ENCODE measurements around the gene SCN1B.

The SCN1B gene

DNA sequence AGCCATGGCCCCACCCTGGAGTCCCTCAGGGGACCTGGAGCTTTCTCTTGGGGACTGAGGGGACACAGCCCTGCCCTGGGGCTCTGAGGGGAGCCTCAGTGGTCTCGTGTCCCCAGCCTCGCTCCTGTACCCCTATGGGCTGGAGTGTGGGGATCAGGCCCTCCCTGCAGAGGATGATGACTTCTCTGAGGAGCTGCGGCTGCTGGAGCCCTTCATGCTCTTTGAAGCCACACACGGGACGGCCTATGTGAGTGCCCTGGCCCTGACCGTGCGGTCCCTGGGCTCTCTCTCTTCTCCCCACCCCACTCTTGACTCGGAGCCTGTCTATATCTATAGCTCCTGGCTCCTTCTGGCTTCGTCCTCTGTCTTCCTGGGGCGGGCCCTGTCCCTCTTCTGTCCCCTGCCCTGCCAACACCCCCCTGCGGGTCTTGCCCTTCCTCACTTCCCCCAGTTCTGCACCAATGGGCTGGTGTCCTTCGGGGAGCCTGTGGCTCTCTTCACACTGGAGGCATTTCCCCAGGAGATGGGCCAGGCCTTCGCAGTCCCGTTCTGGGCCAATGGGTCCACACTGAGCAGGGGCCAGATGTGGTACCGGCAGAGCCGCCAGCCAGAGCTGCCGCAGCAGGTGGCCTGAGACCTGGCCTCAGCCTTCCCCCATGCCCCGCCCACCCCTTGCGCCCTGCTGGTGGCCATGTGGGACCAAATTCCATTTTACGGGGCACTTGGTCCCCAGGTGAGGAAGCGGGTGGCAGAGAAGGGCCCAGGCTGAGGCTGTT lies 44.3 kb downstream of the SCN1B start:
- Histone ChIP-seq H3K36me3 (replicated peaks) (no peaks in the 10 kb centered on the region), H3K4me3 (ENCODE audit: low read depth, low read length) (no peak overlapping the region), H3K27me3 (replicated peaks) (no peaks in the 10 kb centered on the region), H3K27ac (no peak overlapping the region)
- no peak for DNase-seq
- TF ChIP-seq, protein P1, sequence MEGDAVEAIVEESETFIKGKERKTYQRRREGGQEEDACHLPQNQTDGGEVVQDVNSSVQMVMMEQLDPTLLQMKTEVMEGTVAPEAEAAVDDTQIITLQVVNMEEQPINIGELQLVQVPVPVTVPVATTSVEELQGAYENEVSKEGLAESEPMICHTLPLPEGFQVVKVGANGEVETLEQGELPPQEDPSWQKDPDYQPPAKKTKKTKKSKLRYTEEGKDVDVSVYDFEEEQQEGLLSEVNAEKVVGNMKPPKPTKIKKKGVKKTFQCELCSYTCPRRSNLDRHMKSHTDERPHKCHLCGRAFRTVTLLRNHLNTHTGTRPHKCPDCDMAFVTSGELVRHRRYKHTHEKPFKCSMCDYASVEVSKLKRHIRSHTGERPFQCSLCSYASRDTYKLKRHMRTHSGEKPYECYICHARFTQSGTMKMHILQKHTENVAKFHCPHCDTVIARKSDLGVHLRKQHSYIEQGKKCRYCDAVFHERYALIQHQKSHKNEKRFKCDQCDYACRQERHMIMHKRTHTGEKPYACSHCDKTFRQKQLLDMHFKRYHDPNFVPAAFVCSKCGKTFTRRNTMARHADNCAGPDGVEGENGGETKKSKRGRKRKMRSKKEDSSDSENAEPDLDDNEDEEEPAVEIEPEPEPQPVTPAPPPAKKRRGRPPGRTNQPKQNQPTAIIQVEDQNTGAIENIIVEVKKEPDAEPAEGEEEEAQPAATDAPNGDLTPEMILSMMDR (IDR thresholded peaks at IDR 0.05; ENCODE audit: low read depth, low read length, missing control alignments), result no peak
- in situ Hi-C loops (cut with HindIII; ENCODE audit: low pct_ligation_motif_present, low sequenced_read_pairs), result no loop called here

DNA sequence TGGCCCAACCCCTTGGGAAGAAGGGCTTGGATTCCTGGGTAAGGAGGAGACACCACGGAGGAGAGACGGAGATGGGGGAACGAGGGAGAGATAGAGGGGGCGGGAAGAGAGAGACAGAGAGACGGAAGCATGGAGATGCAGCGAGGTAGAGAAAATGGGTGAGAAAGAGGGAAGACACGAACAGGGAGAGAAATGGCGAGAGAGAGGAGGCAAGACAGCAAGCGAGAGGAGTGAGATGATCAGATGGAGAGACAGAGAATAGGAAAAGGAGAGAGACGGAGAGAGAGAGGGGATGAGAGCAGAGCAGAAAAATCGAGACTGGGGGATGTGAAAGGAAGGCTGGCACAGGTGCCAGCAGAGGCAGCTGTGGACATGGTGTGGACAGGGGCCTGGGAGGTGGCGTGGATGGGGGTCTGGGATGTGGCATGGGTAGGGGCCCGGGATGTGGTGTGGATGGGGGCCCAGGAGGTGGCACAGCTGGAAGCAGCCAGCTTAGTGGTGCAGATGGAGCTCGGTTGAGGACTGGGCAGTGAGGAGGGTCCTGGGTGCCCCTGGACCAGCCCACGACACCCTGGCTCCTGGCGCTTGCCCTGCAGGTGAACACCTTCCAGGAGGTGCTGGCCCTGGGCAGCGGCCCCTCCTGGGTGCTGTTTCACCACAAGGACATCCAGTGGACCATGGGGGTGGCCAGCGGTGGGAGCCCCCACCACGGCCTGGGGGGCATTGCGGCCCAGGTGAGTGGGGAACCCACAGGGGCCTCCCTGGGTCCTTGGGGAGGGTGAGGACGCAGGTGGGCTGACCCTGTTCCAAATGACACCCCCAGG lies 45.1 kb downstream of the SCN1B start:
- Histone ChIP-seq H3K4me3 (ENCODE audit: low read depth, low read length) (no peak overlapping the region), H3K27me3 (replicated peaks) (no peaks in the 10 kb centered on the region), H3K36me3 (replicated peaks) (no peaks in the 10 kb centered on the region), H3K27ac (no peak overlapping the region)
- TF ChIP-seq, protein P1 (IDR thresholded peaks at IDR 0.05; ENCODE audit: low read depth, low read length, missing control alignments), result no peak
- in situ Hi-C loops (cut with HindIII; ENCODE audit: low pct_ligation_motif_present, low sequenced_read_pairs), result no loop called here
- DNase-seq, result no peak

DNA sequence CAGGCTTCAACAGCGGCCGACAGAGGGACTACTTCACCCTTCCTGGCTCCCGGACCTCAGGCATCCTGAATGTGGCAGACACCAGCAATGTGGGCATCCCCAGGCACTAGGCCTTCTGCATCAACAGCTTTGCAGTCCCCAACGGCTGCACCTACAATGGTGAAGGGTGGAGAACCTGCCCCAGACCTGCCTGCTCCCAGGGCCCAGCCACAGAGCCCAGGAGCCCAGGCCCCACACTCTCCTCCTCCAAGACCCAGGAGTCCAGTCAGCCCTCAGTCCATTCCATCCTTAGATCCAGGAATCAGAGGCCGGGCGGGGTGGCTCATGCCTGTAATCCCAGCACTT lies 45.7 kb downstream of the SCN1B start:
- TF ChIP-seq, protein P1 (IDR thresholded peaks at IDR 0.05; ENCODE audit: low read depth, low read length, missing control alignments), result no peak
- Histone ChIP-seq H3K36me3 (replicated peaks) (no peaks in the 10 kb centered on the region), H3K27me3 (replicated peaks) (no peaks in the 10 kb centered on the region), H3K27ac (no peak overlapping the region), H3K4me3 (ENCODE audit: low read depth, low read length) (no peak overlapping the region)
- in situ Hi-C loops (cut with HindIII; ENCODE audit: low pct_ligation_motif_present, low sequenced_read_pairs), result no loop called here
- no peak for DNase-seq

DNA sequence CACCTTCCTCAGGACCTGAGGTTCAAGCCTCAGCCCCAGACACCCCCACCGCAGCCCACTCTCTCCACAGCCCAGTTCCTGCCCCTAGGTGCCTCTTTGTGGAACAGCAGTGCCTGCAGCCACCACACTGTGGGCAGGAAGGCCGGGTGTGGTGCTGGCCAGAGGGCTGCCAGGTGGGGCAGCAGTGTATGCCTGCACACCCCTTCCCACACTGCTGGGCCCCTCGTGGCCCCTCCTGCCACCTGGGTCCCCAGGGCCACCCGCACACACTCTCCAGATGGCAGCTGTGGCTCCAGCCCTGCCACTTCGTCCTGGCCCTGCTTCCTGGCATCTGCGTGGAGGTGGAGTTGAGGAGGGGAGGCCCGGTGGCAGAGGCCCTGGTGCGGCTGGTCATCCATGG lies 46.4 kb downstream of the SCN1B start:
- no peaks in the 10 kb centered on the region for H3K36me3 ChIP-seq (replicated peaks)
- no peak overlapping the region for H3K27ac ChIP-seq
- no peaks in the 10 kb centered on the region for H3K27me3 ChIP-seq (replicated peaks)
- in situ Hi-C loops (cut with HindIII; ENCODE audit: low pct_ligation_motif_present, low sequenced_read_pairs), result no loop called here
- DNase-seq, result no peak
- no peak overlapping the region for H3K4me3 ChIP-seq (ENCODE audit: low read depth, low read length)
- TF ChIP-seq, protein P1 (IDR thresholded peaks at IDR 0.05; ENCODE audit: low read depth, low read length, missing control alignments), result no peak

DNA sequence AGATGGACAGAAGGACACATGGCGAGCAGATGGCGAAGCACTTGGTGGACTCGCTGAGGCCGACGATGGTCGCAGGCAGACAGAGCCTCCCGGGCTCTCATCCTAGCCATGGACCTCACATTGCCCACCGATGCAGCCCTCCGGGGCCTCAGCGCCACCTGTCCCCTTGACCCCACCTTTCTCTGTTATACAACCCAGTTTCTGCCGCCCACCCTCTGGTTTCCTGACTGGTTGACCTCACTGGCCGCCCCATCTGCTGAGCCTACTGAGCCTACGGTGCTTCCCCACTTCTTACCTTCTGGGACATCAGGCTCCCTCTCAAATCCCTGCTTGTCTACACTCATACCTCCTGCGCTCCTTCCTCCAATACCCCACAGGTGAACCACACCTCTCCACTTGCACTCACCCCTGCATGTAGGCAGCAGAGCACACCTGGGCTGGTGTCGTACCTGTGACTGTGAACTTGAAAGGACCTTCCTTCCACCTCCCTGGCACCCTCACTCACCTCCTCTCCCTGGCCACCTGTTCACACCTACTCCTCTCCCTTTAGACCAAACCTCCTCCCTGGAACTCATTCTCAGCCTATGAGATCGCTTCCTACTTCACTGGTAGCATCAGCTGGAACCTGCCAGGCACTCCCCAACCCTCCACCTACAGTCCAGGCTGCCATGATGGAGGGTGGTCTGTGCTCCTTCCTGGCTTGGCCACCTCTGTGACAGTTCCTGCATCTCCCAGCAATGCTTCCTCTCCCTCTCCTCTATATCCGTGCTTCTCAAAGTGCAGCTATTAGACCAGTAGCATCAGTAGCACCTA lies 47.3 kb downstream of the SCN1B start:
- Histone ChIP-seq H3K36me3 (replicated peaks) (no peaks in the 10 kb centered on the region), H3K4me3 (ENCODE audit: low read depth, low read length) (no peak overlapping the region), H3K27me3 (replicated peaks) (no peaks in the 10 kb centered on the region), H3K27ac (no peak overlapping the region)
- no peak for DNase-seq
- TF ChIP-seq, protein P1 (IDR thresholded peaks at IDR 0.05; ENCODE audit: low read depth, low read length, missing control alignments), result no peak
- in situ Hi-C loops (cut with HindIII; ENCODE audit: low pct_ligation_motif_present, low sequenced_read_pairs), result no loop called here

Data from brain microvascular endothelial cell (primary cell).